ENCODE data around the gene ITK.
"Not testable (repeated sequence)": the region's sequence is repeated elsewhere in the genome, so short reads cannot be mapped to it uniquely, and the experiment has no call there.

ITK gene

GRCh38 chr5:157177953-157178352 is 2.7 kb upstream of the ITK start:
- no peak overlapping the region for H3K4me3 ChIP-seq (ENCODE audit: low read depth, low read length)
- no peak for DNase-seq (ENCODE audit: low read depth)
- TF ChIP-seq POLR2A (IDR thresholded peaks at IDR 0.05; ENCODE audit: extremely low read depth, insufficient read length) (no peak), MYC (IDR thresholded peaks at IDR 0.05; ENCODE audit: low read depth, low read length) (no peak)
- TF ChIP-seq, protein P1, sequence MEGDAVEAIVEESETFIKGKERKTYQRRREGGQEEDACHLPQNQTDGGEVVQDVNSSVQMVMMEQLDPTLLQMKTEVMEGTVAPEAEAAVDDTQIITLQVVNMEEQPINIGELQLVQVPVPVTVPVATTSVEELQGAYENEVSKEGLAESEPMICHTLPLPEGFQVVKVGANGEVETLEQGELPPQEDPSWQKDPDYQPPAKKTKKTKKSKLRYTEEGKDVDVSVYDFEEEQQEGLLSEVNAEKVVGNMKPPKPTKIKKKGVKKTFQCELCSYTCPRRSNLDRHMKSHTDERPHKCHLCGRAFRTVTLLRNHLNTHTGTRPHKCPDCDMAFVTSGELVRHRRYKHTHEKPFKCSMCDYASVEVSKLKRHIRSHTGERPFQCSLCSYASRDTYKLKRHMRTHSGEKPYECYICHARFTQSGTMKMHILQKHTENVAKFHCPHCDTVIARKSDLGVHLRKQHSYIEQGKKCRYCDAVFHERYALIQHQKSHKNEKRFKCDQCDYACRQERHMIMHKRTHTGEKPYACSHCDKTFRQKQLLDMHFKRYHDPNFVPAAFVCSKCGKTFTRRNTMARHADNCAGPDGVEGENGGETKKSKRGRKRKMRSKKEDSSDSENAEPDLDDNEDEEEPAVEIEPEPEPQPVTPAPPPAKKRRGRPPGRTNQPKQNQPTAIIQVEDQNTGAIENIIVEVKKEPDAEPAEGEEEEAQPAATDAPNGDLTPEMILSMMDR (IDR thresholded peaks at IDR 0.05; ENCODE audit: low read depth, low read length), result no peak
- TF ChIP-seq, protein P2, sequence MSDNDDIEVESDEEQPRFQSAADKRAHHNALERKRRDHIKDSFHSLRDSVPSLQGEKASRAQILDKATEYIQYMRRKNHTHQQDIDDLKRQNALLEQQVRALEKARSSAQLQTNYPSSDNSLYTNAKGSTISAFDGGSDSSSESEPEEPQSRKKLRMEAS (IDR thresholded peaks at IDR 0.05; ENCODE audit: low read depth, low read length), result no peak

DNA sequence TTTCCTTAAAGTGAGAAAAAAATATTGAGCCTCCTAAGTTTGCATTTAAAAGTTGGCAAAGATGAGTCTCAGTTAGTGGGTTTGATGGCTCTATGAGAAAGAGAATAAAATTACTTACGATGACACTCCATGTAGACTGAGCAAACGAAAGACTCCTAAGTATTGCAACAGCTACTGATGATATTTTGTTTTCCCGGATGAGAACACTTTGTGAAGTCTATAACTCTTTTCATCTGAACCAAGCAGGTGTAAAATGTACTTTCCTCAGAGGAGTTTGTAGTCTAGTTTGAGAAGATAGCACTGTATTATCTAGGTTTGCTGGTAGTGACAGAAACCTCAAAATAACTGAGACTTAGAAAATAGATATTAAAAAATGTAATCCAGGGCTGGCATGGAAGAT is 1.7 kb upstream of the ITK start:
- H3K4me3 ChIP-seq (ENCODE audit: low read depth, low read length), result no peak overlapping the region
- no peak for DNase-seq (ENCODE audit: low read depth)
- TF ChIP-seq, protein P2 (IDR thresholded peaks at IDR 0.05; ENCODE audit: low read depth, low read length), result no peak
- no peak for TF ChIP-seq POLR2A (IDR thresholded peaks at IDR 0.05; ENCODE audit: extremely low read depth, insufficient read length)
- TF ChIP-seq MYC (IDR thresholded peaks at IDR 0.05; ENCODE audit: low read depth, low read length), result no peak
- TF ChIP-seq, protein P1 (IDR thresholded peaks at IDR 0.05; ENCODE audit: low read depth, low read length), result no peak

DNA sequence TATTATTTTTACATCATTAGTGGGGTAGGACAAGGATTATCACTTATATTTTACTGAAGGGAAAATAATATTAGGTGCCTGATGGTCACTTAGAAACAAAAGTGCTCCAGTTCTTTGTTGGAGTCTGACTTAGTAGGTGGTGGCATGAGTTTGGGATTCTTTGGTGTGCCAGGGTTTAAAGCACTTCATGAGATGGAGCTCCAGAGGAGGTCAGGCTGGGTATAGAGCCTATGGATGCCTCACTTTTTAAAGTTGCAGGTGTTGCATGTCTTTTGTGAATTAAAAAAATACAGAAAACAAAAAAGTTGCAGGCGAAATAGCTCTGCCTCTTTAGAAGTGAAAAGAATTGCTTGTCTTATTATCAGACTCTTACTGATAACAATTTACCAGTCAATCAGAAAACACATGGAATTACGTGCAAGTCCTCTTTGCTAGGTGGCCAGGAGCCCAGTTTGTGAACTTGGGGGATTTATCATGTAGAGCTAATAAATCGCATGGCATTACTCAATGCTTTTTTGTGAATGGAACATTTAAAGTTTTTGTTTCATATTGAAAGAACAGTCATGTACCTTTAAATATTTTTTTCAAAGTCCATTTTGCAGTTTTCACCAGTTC is 1.6 kb downstream of the ITK start:
- no peak overlapping the region for H3K4me3 ChIP-seq (ENCODE audit: low read depth, low read length)
- no peak for DNase-seq (ENCODE audit: low read depth)
- TF ChIP-seq POLR2A (IDR thresholded peaks at IDR 0.05; ENCODE audit: extremely low read depth, insufficient read length) (no peak), MYC (IDR thresholded peaks at IDR 0.05; ENCODE audit: low read depth, low read length) (no peak)
- TF ChIP-seq, protein P2 (IDR thresholded peaks at IDR 0.05; ENCODE audit: low read depth, low read length), result no peak
- TF ChIP-seq, protein P1 (IDR thresholded peaks at IDR 0.05; ENCODE audit: low read depth, low read length), result no peak

- no peak overlapping the region for H3K4me3 ChIP-seq (ENCODE audit: low read depth, low read length)
- TF ChIP-seq, protein P1 (IDR thresholded peaks at IDR 0.05; ENCODE audit: low read depth, low read length), result no peak
- no peak for TF ChIP-seq MYC (IDR thresholded peaks at IDR 0.05; ENCODE audit: low read depth, low read length)
- TF ChIP-seq POLR2A (IDR thresholded peaks at IDR 0.05; ENCODE audit: extremely low read depth, insufficient read length), result no peak
- TF ChIP-seq, protein P2 (IDR thresholded peaks at IDR 0.05; ENCODE audit: low read depth, low read length), result no peak
- no peak for DNase-seq (ENCODE audit: low read depth)
Observed at GRCh38 chr5:157184117-157184670, 3.6 kb downstream of the ITK start.

GRCh38 chr5:157185122-157185521 is 4.5 kb downstream of the ITK start:
- DNase-seq (ENCODE audit: low read depth); H3K4me3 ChIP-seq (ENCODE audit: low read depth, low read length): not testable (repeated sequence)

DNA sequence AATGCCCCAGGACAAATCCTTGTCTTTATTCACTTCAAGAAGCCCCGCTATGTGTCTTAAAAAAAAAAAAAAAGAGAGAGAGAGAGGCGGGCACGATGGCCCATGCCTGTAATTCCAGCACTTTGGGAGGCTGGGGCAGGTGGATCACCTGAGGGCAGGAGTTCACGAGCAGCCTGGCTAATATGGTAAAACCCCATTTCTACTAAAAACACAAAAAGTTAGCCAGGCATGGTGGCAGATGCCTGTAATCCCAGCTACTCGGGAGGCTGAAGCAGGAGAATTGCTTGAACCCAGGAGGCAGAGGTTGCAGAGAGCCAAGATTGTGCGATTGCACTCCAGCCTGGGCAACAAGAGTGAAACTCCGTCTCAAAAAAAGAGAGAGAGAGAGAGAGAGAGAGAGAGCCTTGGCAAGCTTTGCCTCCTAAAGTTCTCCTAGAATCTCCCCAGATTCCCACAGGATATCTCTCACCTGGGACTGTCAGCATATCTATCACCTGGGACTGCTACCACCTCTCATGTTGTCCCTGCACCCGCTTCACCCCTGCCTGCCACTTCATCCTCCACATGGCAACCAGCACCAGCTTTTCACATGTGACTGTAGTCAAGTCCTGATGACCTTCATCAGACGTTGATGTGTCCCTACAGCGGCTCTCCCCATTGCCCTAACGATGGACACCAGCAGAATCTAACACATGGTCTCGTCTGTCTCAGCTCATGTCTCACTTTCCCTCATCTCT is 5.8 kb downstream of the ITK start:
- no peak overlapping the region for H3K4me3 ChIP-seq (ENCODE audit: low read depth, low read length)
- TF ChIP-seq POLR2A (IDR thresholded peaks at IDR 0.05; ENCODE audit: extremely low read depth, insufficient read length), result no peak
- TF ChIP-seq, protein P2 (IDR thresholded peaks at IDR 0.05; ENCODE audit: low read depth, low read length), result no peak
- TF ChIP-seq MYC (IDR thresholded peaks at IDR 0.05; ENCODE audit: low read depth, low read length), result no peak
- TF ChIP-seq, protein P1 (IDR thresholded peaks at IDR 0.05; ENCODE audit: low read depth, low read length), result no peak
- no peak for DNase-seq (ENCODE audit: low read depth)
